Measurements from ENCODE around the gene TEDC2. TPM values are rescaled to one million over a fixed set of nuclear protein-coding genes. Genes with fewer than 3 reads are reported as not detected.

The TEDC2 gene
- total and polyA plus RNA-seq, 9 of the 15 experiments (the other 6 are each of a cell fraction or from before 2014, with no cell fraction given) = 0.75 to 57.0 (median 17.6) TPM

- TF ChIP-seq ZNF518B (CRISPR knock-in tag; IDR thresholded peaks at IDR 0.05) (no peak), MED1 (CRISPR knock-in tag; IDR thresholded peaks at IDR 0.05; ENCODE audit: borderline replicate concordance) (no peak; the same call in 1 of the 2 replicates), RNF219 (CRISPR knock-in tag; IDR thresholded peaks at IDR 0.05) (no peak), ZFP91 (CRISPR knock-in tag; IDR thresholded peaks at IDR 0.05) (no peak), SUPT5H (IDR thresholded peaks at IDR 0.05) (no peak), GTF2E2 (tag; IDR thresholded peaks at IDR 0.05) (no peak), THAP7 (CRISPR knock-in tag; IDR thresholded peaks at IDR 0.05) (no peak), FOXA3 (CRISPR knock-in tag; conservative IDR thresholded peaks at IDR 0.05 in 1 of 2, IDR thresholded peaks at IDR 0.05 in 1 of 2) (no peak), HLTF (IDR thresholded peaks at IDR 0.05) (no peak)
Measured at GRCh38 chr16:2499890-2500429, 40.1 kb downstream of the TEDC2 start (continued).

Data from K562 (cell line).